ENCODE results near the gene SPRY2. TPM values are rescaled to one million over a fixed set of nuclear protein-coding genes. Genes with fewer than 3 reads are reported as not detected.

Gene SPRY2
- total RNA-seq, 2 experiments from 2014 or later = 0.41 to 0.56 TPM

DNA sequence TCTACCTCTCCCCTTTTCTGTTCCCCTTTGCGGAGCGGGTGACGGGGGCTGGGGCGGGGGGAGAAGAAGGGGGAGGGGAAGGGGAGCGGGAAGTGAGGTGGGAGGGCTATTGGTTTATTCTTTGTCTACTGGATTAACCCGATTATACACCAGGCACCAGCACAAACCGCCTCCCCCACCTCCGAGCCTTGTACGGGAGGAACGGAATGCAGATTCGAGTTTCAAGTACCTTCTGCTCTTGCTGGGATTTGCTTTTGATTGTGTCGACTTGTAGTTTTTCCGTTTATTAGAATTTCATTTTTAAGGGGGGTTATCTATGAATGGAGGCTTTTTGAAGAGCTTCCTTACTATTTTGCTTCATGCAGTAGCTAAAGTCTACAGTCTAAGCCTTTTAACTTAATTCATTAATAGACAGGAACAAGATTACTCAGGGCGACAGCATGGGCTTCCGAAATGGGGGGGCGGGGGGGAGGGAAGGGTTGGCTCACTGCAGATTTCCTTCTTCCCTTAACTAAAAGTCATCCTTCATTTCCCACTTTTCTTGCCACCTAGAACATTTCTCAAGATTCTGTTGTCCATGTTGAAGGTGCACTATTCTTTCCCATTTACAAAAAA lies 937 bp upstream of the SPRY2 start:
- Mint-ChIP-seq H3K27ac (no peak overlapping the region), H3K9me3 (ENCODE audit: low read depth) (no peaks in the 10 kb centered on the region), H3K4me1 (peaks cover 11% of the 10 kb centered on the region), H3K27me3 (peaks cover 26% of the 10 kb centered on the region), H3K36me3 (no peaks in the 10 kb centered on the region), H3K4me3 (no peak overlapping the region)
- CTCF ChIA-PET = interaction anchor here (0.7 to 2.9 kb wide), 9 partner anchors 13 to 846 kb away, joined by 3 to 8 read pairs (median 3); no protein-coding TSS in a partner anchor
- no peak for DNase-seq
- no peak for ATAC-seq

DNA sequence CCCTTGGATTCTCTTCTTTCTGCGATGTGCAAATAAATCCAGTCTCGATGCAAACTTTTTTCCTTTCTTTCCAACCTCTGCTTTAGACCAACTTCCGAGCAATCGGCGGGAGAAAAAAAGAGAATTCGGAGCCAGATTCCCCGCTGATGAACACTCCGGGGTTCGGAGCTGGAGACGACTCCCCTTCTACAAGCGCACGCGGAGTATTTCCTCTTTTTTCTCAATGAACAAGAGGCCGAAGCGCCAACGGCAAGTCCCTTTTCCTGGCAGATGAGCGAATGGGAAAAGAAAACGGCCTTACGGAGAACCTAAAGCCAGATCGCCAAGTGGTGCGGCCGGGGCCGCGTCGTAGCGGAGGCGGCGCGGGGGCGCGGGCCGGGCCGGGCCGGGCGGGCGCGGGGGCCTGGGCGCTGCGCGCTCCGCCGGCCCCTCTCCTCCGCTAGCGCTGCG lies 250 bp downstream of the SPRY2 start:
- H3K4me1 Mint-ChIP-seq = peaks cover 11% of the 10 kb centered on the region
- no peaks in the 10 kb centered on the region for H3K9me3 Mint-ChIP-seq (ENCODE audit: low read depth)
- no peaks in the 10 kb centered on the region for H3K36me3 Mint-ChIP-seq
- peaks cover 32% of the 10 kb centered on the region for H3K27me3 Mint-ChIP-seq
- no peak for DNase-seq
- peak; percentile 41 for ATAC-seq
- H3K4me3 Mint-ChIP-seq = peak overlapping the region; percentile 63
- CTCF ChIA-PET = interaction anchor here (1.4 kb wide), 1 partner anchor 845 kb away, joined by 3 read pairs; no protein-coding TSS in a partner anchor
- H3K27ac Mint-ChIP-seq = no peak overlapping the region

DNA sequence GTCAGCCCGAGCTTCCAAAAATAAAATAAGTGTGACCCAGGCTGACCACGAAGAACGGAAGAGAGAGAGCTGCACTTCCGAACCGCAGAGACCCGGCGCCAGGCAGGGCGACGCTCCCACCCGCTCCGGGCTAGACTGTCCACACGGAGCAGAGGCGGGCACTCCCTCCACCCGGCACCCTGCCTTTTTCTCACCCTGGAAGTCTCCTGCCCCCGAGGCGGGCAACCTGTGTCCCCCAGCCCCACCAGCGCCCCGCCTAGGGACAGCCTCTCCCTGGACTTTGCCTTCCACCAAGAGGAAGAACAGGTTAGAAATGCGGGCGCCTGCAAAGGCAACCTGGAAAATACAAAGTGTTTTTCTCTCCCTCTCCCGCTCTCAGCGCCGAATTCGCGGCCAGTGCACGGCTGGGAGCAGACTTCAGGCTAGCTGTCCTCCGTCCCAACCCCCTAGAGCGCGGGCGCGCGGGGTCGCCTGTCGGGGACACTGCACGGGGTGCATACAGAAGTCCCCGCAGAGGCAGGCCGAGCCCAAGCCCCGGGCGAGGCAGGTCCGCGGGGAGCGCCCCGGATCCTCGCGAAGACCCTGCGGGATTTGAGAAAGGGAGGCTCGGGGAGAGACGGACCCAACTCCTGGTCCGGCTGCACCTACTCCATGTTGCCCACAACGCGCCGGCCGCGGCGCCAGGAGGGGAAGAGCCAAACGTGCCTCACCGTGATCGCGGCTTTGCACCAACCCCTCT lies 845 bp downstream of the SPRY2 start:
- DNase-seq (no peak), ATAC-seq (peak; percentile 37)
- Mint-ChIP-seq H3K4me1 (peaks cover 11% of the 10 kb centered on the region), H3K4me3 (peak overlapping the region; percentile 63), H3K27me3 (peaks cover 32% of the 10 kb centered on the region), H3K9me3 (ENCODE audit: low read depth) (no peaks in the 10 kb centered on the region), H3K27ac (no peak overlapping the region), H3K36me3 (no peaks in the 10 kb centered on the region)
- CTCF ChIA-PET = no interaction called here

DNA sequence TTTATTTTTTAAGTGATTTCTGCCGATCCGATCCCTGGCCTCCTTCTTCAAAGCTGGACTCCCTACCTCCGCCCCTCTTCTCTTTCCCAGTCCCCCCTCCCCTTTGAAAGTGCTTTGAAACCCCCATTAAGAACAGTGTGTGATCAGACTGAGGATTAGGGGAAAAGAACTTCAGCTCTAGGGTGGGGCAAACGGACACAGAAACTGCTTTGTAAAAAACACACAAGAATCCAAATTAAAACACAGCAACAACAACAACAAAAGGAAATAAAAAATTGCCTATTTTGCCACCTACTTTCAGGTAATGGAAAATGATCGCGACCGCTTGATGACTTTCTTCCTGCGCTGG lies 1.4 kb downstream of the SPRY2 start:
- ATAC-seq (no peak), DNase-seq (no peak)
- Mint-ChIP-seq H3K27ac (no peak overlapping the region), H3K27me3 (peaks cover 35% of the 10 kb centered on the region), H3K4me1 (peaks cover 11% of the 10 kb centered on the region), H3K4me3 (no peak overlapping the region), H3K36me3 (no peaks in the 10 kb centered on the region), H3K9me3 (ENCODE audit: low read depth) (no peaks in the 10 kb centered on the region)
- CTCF ChIA-PET = interaction anchor here (1.1 to 1.7 kb wide), 2 partner anchors 20 to 165 kb away, joined by 3 read pairs; no protein-coding TSS in a partner anchor

DNA sequence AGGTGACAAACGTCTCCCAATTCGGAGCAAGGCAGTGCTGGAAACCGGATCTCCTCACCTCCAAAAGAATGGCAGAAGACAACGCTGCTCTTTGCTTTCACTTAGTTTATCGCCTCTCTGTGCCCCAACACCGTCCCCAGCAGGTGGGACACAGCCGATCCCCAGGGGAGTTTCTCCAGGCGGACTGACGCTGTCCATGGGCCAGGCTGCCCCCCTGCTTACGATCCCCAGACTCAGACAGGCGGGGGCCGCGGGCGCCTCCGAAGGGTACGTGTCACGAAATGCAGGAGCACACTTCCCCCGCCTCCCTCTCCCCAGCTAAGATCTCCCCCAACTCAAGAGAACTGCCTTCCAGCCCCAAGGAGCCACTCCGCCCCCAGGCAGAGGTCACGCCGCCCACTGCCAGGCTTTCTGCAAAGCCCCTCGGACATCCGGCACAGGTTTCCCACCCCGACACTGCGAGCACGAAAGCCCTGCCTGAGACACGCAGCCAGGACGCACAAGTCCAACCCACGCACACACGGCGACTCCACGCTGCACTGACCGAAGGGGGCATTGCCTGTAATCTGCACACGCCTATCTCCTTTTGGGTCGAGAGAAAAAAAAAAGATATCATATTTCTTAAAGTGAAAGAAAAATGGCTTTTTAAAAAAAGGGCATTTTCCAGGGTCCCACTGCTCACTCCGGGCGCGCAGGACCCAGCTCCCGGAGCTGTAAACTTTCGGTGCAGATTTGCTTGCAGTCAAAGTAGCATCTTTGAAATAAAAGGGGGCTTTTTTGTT lies 2.0 kb downstream of the SPRY2 start:
- Mint-ChIP-seq H3K27me3 (peaks cover 36% of the 10 kb centered on the region), H3K4me3 (no peak overlapping the region), H3K4me1 (peaks cover 11% of the 10 kb centered on the region), H3K9me3 (ENCODE audit: low read depth) (no peaks in the 10 kb centered on the region), H3K36me3 (no peaks in the 10 kb centered on the region), H3K27ac (no peak overlapping the region)
- CTCF ChIA-PET = interaction anchor here (1.1 to 1.7 kb wide), 2 partner anchors 21 to 166 kb away, joined by 3 read pairs; no protein-coding TSS in a partner anchor
- DNase-seq = no peak
- no peak for ATAC-seq

DNA sequence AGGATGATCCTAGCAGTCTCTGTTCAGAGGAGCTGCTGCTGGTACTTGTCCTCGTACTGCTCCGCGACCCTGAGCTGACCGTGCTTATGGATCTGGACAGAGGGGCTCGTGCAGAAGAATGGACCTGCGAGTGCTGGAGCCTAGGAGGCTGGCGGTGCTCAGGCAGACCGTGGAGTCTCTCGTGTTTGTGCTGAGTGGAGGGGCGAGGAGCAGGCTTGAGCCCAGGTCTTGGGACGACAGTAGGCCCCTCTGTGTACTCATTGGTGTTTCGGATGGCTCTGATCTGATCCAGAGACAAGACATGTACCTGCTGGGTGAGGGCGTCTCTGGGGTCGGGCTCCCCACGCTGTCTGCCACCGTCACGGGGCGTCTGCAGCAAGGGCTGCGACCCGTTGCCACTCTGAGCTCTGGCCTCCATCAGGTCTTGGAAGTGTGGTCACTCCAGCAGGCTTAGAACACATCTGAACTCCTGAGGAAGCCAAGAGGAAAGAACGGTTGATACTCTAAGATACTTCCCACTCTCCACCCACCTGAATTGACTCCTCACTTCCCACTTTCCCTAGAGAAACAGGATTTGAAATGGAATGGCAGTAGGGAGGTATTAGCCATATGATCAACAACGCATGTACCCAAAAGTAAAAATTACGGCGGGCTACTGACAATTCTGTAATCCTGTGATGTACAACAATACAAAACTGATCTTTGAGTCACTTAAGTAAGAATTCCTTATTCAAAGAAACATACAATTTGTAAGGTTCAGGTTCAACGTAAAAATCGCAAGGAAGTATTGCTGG lies 3.4 kb downstream of the SPRY2 start:
- ATAC-seq = no peak

DNA sequence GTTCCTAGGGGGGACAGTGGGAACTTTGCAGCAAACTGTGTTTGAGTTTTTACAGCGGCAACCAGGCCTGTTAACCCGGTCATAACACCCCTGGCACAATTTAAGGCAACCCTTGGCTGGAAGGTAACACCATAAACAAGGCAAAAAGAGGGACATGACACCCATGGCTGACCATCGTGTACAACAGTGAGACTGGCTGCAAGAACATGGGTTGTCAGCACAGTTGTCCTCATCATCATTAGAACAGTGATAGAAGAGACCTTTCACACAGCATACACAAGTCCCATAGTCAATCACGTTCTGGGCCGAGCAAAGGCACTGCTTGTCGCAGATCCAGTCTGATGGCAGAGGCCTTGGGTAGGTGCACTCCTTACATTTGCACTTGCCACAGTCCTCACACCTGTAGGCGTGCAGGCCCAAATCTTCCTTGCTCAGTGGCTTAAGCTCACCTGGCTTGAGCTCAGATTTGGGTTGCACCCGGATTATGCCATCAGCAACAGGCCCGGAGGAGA lies 4.1 kb downstream of the SPRY2 start:
- Mint-ChIP-seq H3K4me3 (no peak overlapping the region), H3K27ac (no peak overlapping the region), H3K36me3 (no peaks in the 10 kb centered on the region), H3K4me1 (peaks cover 5% of the 10 kb centered on the region), H3K27me3 (peaks cover 14% of the 10 kb centered on the region), H3K9me3 (ENCODE audit: low read depth) (no peaks in the 10 kb centered on the region)
- no peak for DNase-seq
- CTCF ChIA-PET = no interaction called here
- no peak for ATAC-seq

More for the DNA sequence above, 3.4 kb downstream of the SPRY2 start:
- Mint-ChIP-seq H3K36me3 (no peaks in the 10 kb centered on the region), H3K27me3 (peaks cover 21% of the 10 kb centered on the region), H3K27ac (no peak overlapping the region), H3K9me3 (ENCODE audit: low read depth) (no peaks in the 10 kb centered on the region), H3K4me1 (peaks cover 9% of the 10 kb centered on the region), H3K4me3 (no peak overlapping the region)
- CTCF ChIA-PET = interaction anchor here (1.7 kb wide), 1 partner anchor 23 kb away, joined by 3 read pairs; no protein-coding TSS in a partner anchor
- no peak for DNase-seq

DNA sequence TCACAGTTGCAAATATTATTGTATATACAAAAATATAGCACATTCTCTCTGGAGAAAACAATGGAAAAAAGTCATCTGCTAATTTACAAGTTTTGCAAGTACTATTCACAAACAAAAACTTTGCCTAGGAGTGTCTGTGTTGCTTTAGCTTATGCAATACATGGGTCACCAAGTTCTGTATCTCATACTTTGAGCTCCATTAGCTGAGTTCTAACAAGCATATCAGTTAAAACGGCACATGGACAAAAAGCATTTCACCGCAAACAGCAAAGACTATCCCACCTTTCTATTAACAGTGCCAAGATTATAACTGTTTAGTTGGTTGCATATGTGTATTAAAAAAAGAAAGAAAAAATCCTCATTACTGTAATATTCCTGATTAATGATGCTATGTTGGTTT lies 4.6 kb downstream of the SPRY2 start:
- H3K9me3 Mint-ChIP-seq (ENCODE audit: low read depth) = no peaks in the 10 kb centered on the region
- H3K4me1 Mint-ChIP-seq = peaks cover 4% of the 10 kb centered on the region
- H3K36me3 Mint-ChIP-seq = no peaks in the 10 kb centered on the region
- peaks cover 10% of the 10 kb centered on the region for H3K27me3 Mint-ChIP-seq
- ATAC-seq = no peak
- H3K4me3 Mint-ChIP-seq = no peak overlapping the region
- no peak overlapping the region for H3K27ac Mint-ChIP-seq
- CTCF ChIA-PET = no interaction called here
- DNase-seq = no peak

DNA sequence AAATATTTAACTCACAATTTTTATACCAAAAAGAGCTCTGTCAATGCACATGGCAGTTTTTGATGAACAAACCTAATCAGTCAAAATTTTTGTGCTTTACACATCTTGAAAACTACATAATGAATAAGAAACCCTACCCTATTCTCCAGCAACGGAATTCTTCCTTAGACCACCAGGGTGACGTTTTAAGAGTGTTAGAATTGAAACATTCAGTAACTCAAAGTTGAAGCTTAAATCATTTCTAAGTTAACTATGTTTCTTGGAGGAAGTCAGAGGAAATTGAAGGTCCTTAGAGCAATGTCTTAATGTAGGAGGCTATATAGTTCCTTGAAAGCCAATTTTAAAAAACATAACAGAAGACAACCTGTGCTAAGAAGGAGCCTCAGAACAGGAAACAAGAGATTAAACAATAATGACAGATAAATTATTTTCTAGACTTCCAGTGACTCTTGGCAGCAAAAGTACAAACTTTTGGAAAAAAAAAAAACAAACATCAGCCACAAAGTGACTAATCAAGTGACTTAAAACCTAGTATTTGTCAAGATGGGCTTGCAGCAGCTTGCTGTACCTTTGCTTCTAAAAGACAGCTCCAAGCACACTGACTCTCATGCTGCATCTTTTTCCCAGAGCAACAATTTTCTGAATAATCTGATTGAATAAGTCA lies 6.2 kb downstream of the SPRY2 start:
- DNase-seq = no peak
- Mint-ChIP-seq H3K27me3 (peaks cover 10% of the 10 kb centered on the region), H3K4me3 (no peak overlapping the region), H3K36me3 (no peaks in the 10 kb centered on the region), H3K4me1 (no peaks in the 10 kb centered on the region), H3K9me3 (ENCODE audit: low read depth) (no peaks in the 10 kb centered on the region), H3K27ac (no peak overlapping the region)
- no peak for ATAC-seq
- CTCF ChIA-PET = no interaction called here

DNA sequence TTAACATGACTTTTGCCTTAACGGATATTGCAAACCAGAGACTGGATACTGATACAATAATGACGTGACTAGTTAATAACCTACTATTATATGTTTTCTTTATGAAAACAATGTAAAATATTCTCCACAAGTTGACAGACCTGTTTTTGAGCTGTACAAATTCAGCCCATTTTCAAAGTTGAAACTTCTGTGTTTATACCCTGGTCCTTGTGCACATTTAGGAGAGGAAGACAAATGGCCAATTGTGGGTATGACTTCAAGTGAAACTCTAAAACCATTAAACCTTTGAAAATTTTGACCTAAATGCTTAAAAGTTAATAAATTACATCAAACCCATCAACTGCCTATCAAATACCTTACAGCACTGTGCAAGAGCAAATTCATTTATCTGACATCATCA lies 8.9 kb downstream of the SPRY2 start:
- DNase-seq = no peak
- no peak overlapping the region for H3K4me3 Mint-ChIP-seq
- ATAC-seq = no peak
- H3K4me1 Mint-ChIP-seq = no peaks in the 10 kb centered on the region
- H3K36me3 Mint-ChIP-seq = no peaks in the 10 kb centered on the region
- H3K27me3 Mint-ChIP-seq = peaks cover 10% of the 10 kb centered on the region
- CTCF ChIA-PET = no interaction called here
- H3K9me3 Mint-ChIP-seq (ENCODE audit: low read depth) = peaks cover 3% of the 10 kb centered on the region
- no peak overlapping the region for H3K27ac Mint-ChIP-seq

DNA sequence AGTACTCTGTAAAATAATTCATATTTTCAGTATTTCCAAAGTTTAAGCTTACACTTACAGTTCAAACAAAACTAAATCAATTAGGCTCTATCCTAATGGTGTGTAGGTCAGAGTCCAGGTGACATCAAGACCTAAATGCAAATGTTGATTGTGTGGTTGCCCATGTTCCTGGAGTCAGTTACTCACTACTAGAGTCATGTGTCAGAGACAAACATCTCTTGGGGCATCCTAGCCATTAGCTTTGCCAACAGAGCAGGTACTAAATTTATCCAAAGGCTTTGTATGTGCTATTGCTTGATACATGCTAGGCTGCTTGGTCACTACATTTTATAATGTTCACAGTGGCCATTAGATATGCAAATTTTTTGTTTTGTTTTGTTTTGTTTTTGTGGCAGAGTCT lies 11.7 kb downstream of the SPRY2 start:
- CTCF ChIA-PET = interaction anchor here (1.0 kb wide), 1 partner anchor 13 kb away, joined by 3 read pairs; no protein-coding TSS in a partner anchor
- no peak for ATAC-seq
- Mint-ChIP-seq H3K9me3 (ENCODE audit: low read depth) (peaks cover 3% of the 10 kb centered on the region), H3K27ac (no peak overlapping the region), H3K4me3 (no peak overlapping the region), H3K4me1 (no peaks in the 10 kb centered on the region), H3K27me3 (no peaks in the 10 kb centered on the region), H3K36me3 (no peaks in the 10 kb centered on the region)
- DNase-seq = no peak

DNA sequence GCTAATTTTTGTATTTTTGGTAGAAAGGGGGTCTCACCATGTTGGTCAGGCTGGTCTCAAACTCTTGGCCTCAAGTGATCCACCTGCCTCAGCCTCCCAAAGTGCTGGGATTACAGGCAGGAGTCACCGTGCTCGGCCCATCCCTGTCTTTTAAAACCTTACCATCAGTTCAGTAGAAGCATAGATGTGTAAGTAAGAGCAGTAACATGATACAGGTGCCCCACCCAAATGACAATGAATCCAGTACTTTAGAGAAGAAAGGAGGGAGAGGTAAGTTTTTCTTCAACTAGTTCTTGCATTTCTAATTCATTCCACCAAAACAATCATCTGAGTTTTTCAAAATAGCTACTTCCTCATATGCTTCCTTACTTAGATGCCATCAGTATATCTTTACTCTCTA lies 21.9 kb downstream of the SPRY2 start:
- Mint-ChIP-seq H3K4me3 (no peak overlapping the region), H3K27ac (no peak overlapping the region), H3K4me1 (no peaks in the 10 kb centered on the region), H3K36me3 (no peaks in the 10 kb centered on the region), H3K27me3 (no peaks in the 10 kb centered on the region), H3K9me3 (ENCODE audit: low read depth) (no peaks in the 10 kb centered on the region)
- ATAC-seq (no peak), DNase-seq (no peak)
- CTCF ChIA-PET = no interaction called here
